Left renal cortex interstitium (tissue), 4 donors: Measurements from ENCODE around the gene RWDD2A. TPM values are rescaled to one million over a fixed set of nuclear protein-coding genes. Genes with fewer than 3 reads are reported as not detected.
A peak's percentile ranks its signal among the peaks of the same experiment; 100 is the strongest.
"Not testable (repeated sequence)": the region's sequence is repeated elsewhere in the genome, so short reads cannot be mapped to it uniquely, and the experiment has no call there.

ENCODE experiments used
- DNase-seq, 4 donors: peaks; one replicate each; pipeline ENCODE4 v3.0.0-alpha.2; 2013; ENCODE audit warnings: low read depth in 4 of 4, low spot score in 2 of 4, missing footprints in 1 of 4
- polyA plus RNA-seq, 4 donors: library from polyadenylated mRNA; unstranded; fragments of 120-200 nt; gene quantifications; one replicate each; pipeline ENCODE4 v1.2.1, GENCODE V29; 2013; ENCODE audit not compliant: insufficient read length in 4 of 4

Gene RWDD2A
- polyA plus RNA-seq: 1 to 10 TPM; 5.5 to 8.0 (median 6.7) TPM

GRCh38 chr6:83192871-83193746, at the start of gene RWDD2A, which contains the start of gene PGM3:
Gene RWDD2A, plus strand, starts transcription at chr6:83193357. Its CDS starts 1,095 bp downstream, at chr6:83194452.
Gene PGM3, minus strand, starts transcription at chr6:83193265. Its CDS starts 2,253 bp downstream, at chr6:83191012.
- peak; percentile 72 to 81 (median 75) for DNase-seq

GRCh38 chr6:83151114-83151513, 42.0 kb upstream of the RWDD2A start:
- DNase-seq: no peak

- DNase-seq: no peak
These were observed 40.2 kb upstream of the RWDD2A start for GRCh38 chr6:83152913-83153312.

DNA sequence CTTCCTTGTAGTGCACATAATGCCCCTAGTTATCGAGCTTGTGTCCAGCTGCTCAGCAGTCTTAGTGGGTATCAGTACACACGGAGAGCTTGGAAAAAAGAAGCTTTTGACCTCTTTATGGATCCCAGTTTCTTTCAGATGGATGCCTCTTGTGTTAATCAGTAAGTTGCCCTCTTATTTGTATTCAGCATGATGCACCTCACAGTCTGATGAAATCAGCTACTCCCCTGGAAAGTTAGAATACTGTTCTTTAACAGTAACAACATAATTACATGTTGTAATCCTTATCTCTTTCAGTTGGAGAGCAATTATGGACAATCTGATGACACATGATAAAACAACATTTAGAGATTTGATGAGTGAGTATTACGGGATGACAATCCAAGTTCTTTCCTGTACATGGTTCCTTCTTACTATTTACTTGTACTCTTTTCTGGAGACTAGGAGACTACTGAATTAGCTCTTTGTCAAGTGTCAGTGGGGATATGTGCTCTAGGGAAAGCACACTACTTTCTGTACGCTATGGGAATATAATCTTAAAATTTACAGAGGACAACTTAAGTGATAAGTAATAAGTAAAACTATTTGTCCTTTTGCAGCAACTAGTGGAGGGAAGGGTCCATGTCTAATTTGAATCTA, 39.2 kb upstream of the RWDD2A start:
- DNase-seq: no peak

GRCh38 chr6:83155794-83156193, 37.4 kb upstream of the RWDD2A start:
- DNase-seq: no peak

DNA sequence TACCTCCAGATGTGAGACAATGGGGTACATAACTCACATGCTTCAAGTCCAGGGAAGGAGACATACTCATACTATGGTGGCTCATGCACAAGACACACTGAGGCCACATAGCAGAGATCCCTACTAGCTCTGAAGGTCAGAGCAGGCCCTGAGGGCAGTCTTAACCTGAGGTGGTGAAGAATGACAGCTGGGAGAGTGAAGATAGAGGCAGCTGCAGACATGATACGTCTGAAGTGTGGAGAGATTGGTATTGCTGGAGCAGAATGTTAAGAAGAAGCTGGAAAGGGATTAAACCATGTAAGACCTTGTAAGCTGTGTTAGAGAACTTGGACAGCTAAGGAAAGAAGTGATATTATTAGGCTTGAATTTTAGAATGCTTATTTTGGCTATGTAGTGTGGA, 33.0 kb upstream of the RWDD2A start:
- no peak for DNase-seq

DNA sequence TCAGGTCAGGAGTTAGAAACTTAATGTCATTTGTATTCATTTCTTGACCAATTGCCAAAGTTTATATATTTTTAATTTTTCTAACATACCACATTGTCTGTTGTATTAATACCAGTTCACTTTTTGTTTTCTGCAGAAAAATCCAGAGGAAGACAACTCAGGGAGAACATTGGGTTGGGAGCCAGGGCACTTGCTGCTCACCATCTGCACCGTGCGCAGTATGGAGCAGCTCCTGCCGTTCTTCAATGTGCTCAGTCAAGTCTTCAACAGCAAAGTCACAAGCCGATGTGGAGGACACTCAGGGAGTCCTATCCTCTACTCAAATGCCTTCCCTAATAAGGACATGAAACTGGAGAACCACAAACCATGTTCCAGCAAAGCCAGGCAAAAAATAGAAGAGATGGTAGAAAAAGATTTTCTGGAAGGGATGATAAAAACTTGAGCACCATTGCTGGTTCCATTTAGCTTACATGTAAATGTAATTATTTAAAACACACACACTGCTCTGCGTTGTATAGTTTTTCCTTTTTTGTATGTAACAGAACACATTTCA, 25.4 kb upstream of the RWDD2A start:
- DNase-seq: no peak

DNA sequence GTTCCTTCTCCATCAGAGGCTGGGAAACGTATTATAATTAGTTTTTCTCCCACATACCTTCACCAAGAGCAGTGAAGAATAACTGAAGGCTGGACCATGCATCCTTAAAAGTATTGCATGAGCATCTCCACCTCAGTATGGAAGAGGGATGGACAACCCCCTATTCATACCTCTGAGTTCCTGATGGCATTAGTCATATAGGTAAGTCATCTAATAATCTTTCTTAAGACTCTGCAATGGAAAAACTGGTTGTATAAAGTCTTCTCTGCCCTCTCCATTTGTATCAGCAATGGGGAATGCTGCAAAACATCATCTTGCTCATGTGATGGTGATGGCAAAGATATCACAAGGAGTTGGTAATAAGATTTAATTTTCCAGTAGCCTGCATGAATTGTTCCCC, 24.6 kb upstream of the RWDD2A start:
- DNase-seq: no peak

DNA sequence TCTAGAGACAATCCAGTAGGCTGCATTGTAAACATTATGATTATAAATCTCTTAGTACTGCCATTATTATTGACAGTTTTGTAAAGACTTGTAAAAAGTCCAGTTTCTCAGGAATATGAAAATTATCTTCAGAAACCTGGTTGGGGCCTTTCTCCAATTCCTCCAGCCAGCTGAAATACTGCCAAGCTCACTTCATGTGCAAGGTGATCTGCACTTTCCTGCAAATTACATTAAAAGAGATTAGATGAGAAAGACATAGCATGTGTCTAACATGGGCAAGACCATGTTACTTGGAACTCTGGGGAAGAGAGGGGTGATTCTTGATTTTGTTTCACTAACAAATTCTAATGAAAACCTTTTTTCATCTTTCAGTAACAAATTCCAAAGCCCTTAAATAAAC, 24.1 kb upstream of the RWDD2A start:
- DNase-seq: no peak

DNA sequence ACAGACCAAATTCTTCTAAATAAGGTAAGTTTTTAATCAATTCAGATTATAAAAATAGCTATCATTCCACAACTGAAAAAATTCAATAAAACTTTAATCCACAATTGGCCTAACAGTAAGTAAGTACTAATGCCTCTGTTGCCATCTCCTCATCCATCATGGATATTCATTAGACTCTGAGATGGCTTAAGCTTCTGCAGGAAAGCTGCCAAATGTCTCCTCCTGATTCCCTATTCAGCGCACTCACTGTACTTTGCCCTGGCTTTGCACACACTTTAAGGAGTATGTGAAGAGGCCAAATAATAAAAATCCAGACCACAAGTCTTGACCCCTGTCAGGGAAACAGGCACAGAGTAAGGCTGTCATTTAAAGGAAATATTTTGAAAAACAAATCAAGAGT, 23.6 kb upstream of the RWDD2A start:
- no peak for DNase-seq

DNA sequence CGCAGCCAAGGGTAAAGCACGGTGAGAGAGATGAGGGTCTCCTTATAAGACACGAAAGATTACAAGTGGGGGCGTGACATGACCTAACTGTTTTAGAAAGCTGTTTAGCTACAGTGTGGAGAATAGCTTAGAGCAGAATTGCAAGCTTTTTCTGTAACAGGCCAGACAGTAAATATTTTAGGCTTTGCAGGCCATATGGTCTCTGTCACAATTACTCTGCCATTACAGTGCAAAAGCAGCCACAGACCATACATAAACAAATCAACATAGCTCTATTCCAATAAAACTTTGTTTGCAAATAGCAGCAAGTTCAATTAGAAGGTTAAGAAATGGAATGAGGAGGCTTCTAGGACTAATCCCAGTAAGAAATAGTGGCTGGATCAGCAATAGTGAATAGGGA, 16.9 kb upstream of the RWDD2A start:
- DNase-seq: peak in 2 of 4 donors; percentile 3 to 31

DNA sequence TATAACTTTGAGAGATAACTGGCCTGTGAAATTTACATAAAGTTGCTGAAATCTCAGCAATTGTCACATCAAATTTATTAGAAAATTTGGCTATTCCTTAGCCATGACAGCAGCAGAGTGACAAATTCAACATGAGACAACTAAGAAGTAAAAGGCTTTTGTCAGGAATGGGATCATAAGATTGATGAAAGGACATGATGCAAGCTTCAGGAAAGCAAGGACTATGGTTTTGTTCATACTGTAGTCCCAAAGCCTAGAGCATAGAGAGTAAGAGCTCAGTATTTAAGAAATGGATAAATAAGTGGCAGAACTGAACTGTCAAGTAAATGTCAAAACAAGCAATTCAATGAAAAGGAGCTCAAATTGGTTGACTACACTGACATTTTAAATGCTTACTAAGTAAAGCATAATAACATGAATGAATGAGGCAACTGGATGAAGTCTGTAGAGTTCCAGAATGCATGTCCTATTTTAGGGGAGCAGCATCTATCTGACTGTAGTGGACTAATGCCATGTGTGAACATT, 12.7 kb upstream of the RWDD2A start:
- no peak for DNase-seq

DNA sequence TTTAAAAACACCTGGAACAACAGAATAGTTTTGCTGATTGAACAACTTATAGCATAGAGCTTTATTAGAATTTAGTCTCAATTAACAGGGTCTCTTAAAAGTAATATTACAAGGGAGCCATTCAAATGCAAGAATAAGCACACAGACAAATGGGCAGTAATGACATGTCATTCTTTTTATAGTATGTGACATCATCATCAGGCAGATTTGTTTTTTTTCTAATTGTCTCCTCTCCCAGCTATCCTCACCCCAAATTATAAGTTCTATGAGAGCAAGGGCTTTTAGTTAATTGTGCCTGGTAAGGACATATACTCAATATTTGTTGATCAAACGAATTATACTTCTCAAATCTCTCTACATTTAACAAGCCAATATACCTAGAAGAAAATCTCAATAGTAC, 11.0 kb upstream of the RWDD2A start:
- no peak for DNase-seq

GRCh38 chr6:83183082-83183828, 9.9 kb upstream of the RWDD2A start:
- DNase-seq: no peak

GRCh38 chr6:83185096-83185495, 8.1 kb upstream of the RWDD2A start:
- DNase-seq: no peak

DNA sequence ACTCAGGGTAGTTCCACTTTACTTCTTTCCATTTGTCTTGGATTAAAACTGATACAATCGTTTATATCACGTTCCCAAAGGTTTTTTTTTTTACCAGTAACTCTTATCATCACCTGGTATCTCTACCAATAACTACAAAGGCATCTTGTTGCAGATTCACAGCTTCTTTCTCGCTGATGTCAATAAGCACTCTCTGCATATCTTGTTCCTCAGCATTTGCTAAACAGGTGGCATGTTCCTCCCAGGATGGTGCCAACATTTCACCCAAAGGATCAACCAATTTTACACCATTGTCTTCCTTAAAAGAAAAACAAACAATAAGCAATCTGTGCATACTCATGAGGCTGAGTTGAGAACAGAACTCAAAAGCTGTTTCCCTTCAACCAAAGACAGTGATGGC, 4.7 kb upstream of the RWDD2A start:
- DNase-seq: no peak

DNA sequence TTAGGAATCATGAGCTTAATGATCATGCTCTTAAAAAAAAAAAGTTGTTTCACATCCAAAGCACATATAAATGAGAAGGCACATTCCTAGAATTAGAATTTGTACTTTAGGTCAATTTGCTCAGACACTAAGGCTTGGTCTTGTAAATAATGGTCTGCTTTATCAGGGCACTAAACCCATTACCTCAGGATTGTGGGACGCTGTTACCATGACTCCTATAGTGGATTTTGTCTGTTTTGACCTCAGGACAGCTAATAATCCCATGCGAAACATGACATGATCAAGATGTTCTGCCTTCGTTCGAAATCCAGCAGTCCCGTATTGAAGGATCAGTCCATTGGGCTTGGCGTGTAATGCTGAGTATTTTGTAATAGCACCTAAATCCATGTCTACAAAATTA, 2.5 kb upstream of the RWDD2A start:
- DNase-seq: no peak

DNA sequence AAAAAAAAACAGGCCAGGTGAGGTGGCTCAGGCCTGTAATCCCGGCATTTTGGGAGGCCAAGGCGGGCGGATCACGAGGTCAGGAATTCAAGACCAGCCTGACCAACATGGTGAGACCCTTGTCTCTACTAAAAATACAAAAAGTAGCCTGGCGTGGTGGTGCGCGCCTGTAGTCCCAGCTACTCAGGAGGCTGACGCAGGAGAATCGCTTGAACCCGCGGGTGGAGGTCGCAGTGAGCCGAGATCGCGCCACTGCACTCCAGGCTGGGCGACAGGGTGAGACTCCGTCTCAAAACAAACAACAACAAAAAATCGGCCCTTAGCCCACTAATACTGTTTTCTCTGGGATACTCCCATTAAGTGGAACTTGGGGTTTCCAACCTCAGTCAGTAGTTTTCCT, 1.2 kb upstream of the RWDD2A start:
- DNase-seq: not testable (repeated sequence)

DNA sequence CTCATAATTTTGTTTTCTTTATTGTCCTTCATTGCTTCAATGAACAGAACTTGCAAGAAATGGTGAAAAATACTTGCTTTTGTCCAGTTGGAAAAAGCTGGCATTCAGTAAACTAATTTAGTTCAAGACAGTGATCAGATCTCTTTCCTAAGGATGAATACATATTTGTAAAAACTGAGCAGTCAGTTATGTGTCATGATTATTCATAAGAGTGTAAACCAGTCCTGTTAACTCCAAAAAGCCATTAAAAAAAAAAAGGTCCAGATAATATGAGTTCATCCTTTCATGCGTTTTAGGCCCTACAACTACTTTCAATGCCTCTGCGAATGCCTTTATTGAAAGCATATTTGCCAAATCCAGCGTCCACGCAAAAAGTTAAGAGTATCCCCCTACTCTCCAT, 701 bp upstream of the RWDD2A start:
- peak in 1 of 4 donors; percentile 10 for DNase-seq

DNA sequence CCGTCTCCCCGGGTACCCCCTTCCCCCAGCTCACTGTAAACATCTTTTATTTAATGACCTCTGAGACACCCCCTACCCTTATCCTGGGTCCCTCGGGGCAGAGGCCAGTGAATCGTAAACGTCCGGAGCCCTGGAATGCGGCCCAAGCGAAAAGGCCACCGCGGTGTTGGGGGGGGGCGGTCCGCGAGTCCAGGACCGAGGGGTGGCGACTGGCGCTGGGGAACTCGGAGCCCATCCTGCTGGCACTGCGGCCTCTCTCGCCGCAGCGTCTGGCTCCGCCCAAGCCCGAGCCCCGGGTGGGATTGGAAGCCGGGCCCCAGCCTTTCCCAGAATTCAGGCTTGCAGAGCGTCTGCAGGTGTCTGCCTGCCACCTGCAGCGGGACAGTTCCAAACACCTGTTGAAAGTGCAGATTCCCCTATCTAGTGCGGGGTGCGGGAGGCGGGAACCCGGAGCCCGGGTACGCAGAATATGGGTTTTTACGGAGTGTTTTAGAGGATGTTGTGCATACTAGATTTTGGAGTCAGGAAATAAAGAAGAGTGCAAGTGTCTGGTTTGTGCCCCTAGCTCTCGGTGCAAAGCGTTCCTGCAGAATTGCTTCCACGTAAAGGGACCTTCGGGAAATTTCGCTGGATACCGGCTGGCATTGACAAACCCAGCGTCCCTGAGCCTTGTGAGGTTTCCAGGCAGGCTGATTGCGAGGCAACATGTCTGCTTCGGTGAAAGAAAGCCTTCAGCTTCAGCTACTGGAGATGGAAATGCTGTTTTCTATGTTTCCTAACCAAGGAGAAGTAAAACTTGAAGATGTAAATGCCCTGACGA, 800 bp downstream of the RWDD2A start:
- peak in 1 of 4 donors; percentile 21 for DNase-seq
